Measurements from ENCODE around the gene SUCO. TPM values are rescaled to one million over a fixed set of nuclear protein-coding genes. Genes with fewer than 3 reads are reported as not detected.
A peak's percentile ranks its signal among the peaks of the same experiment; 100 is the strongest.

SUCO gene
- total RNA-seq, 1 donor from 2014 or later: 81.2 TPM

DNA sequence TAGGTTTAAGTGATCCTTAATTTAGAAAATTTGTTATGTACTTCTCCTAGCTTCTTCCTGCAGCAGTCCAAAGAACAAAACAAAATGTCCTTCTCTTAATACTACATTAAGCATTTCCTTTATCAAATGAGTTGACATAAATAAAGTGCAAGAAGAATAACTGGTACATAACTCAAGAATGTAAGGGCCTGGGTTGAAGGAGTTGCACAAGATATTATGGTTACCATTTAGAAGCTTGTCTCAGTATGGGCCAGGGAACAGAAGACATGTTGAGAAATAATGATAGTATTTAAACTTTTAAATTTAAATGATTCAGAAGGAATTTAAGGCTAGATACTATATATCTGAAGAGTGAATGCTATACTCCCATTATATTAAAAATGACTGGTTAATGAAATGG lies 23.5 kb downstream of the SUCO start:
- no peak for DNase-seq (ENCODE audit: low spot score)
- H3K36me3 Mint-ChIP-seq (ENCODE audit: low read depth, unreplicated experiment): peaks cover 31% of the 10 kb centered on the region
- H3K27ac Mint-ChIP-seq (ENCODE audit: unreplicated experiment): no peak overlapping the region
- TF ChIP-seq, protein P1, sequence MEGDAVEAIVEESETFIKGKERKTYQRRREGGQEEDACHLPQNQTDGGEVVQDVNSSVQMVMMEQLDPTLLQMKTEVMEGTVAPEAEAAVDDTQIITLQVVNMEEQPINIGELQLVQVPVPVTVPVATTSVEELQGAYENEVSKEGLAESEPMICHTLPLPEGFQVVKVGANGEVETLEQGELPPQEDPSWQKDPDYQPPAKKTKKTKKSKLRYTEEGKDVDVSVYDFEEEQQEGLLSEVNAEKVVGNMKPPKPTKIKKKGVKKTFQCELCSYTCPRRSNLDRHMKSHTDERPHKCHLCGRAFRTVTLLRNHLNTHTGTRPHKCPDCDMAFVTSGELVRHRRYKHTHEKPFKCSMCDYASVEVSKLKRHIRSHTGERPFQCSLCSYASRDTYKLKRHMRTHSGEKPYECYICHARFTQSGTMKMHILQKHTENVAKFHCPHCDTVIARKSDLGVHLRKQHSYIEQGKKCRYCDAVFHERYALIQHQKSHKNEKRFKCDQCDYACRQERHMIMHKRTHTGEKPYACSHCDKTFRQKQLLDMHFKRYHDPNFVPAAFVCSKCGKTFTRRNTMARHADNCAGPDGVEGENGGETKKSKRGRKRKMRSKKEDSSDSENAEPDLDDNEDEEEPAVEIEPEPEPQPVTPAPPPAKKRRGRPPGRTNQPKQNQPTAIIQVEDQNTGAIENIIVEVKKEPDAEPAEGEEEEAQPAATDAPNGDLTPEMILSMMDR (IDR thresholded peaks at IDR 0.05; ENCODE audit: unreplicated experiment): no peak
- H3K4me1 Mint-ChIP-seq (ENCODE audit: unreplicated experiment): peaks cover 23% of the 10 kb centered on the region
- peaks cover 1% of the 10 kb centered on the region for H3K27me3 Mint-ChIP-seq (ENCODE audit: unreplicated experiment)
- no peak overlapping the region for H3K4me3 Mint-ChIP-seq (ENCODE audit: unreplicated experiment)
- no peaks in the 10 kb centered on the region for H3K9me3 Mint-ChIP-seq (ENCODE audit: unreplicated experiment)

DNA sequence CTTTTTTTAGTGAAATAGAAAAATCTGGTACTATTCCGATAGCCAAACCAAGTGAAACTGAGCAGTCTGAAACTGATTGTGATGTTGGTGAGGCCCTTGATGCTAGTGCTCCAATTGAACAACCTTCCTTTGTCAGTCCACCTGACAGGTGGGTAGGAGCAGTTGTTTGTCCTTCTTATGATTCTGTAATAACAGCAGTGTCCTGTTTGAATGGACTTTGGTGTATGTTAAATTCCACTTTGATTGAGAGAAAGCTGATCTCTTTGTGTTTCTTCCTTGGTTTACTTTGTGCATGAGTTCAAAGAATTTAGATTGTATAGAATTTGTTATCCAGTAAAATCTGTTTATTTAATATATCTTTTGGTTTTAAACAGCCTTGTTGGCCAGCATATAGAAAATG lies 24.3 kb downstream of the SUCO start:
- peaks cover 36% of the 10 kb centered on the region for H3K36me3 Mint-ChIP-seq (ENCODE audit: low read depth, unreplicated experiment)
- H3K9me3 Mint-ChIP-seq (ENCODE audit: unreplicated experiment): no peaks in the 10 kb centered on the region
- TF ChIP-seq, protein P1 (IDR thresholded peaks at IDR 0.05; ENCODE audit: unreplicated experiment): no peak
- H3K27ac Mint-ChIP-seq (ENCODE audit: unreplicated experiment): no peak overlapping the region
- no peak for DNase-seq (ENCODE audit: low spot score)
- no peak overlapping the region for H3K4me3 Mint-ChIP-seq (ENCODE audit: unreplicated experiment)
- H3K27me3 Mint-ChIP-seq (ENCODE audit: unreplicated experiment): peaks cover 1% of the 10 kb centered on the region
- H3K4me1 Mint-ChIP-seq (ENCODE audit: unreplicated experiment): peaks cover 18% of the 10 kb centered on the region

DNA sequence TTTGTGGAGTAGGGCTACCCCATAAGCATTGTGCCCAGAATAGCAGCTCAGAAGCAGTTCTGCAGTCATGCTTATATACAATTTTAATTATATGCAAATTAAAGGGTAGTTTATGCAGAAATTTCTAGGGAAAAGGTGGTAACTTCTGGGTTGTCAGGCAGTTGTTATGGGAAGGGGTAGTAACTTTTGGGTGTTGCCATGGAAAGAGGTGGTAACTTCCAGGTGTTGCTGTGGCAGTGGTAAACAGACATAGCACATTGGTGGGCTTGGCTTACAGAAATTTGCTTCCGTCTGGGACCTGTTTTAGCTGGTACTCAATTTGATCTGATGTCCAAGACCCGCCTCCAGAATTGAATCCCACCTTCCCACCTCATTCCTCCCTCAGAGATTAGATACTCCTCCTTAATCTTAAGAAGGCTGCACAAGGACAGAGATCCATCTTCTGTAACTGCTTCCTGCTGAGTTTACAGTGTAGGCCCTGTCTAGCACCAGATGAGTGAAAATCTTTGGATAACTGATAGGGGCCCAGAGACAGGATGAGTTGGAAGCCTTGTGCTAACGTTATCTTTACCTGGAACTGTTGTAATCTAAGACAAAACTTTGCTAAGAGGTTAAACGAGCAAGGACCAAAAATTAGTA lies 26.7 kb downstream of the SUCO start:
- H3K27ac Mint-ChIP-seq (ENCODE audit: unreplicated experiment): no peak overlapping the region
- TF ChIP-seq, protein P1 (IDR thresholded peaks at IDR 0.05; ENCODE audit: unreplicated experiment): no peak
- peaks cover 58% of the 10 kb centered on the region for H3K36me3 Mint-ChIP-seq (ENCODE audit: low read depth, unreplicated experiment)
- no peak for DNase-seq (ENCODE audit: low spot score)
- H3K4me3 Mint-ChIP-seq (ENCODE audit: unreplicated experiment): no peak overlapping the region
- H3K4me1 Mint-ChIP-seq (ENCODE audit: unreplicated experiment): peaks cover 17% of the 10 kb centered on the region
- H3K27me3 Mint-ChIP-seq (ENCODE audit: unreplicated experiment): peaks cover 5% of the 10 kb centered on the region
- H3K9me3 Mint-ChIP-seq (ENCODE audit: unreplicated experiment): peaks cover 8% of the 10 kb centered on the region

DNA sequence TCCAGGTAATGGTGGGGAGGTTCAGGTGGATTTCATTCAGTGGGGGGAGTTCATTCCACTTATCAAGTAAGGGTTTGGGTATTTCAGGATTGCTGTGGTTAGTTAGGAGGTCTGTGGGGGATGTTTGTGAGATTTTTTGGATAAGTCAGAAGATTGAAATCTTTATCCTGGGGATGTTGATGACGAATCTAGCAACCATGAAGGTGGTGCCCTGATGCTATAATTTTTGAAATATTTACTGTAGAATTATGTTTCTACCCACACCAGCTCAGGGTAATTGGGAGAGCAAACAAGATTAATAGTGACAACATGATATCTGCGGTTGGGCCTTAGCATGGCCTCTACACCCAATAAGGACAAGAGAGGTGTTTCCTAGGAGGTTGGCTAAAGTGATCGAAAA lies 28.3 kb downstream of the SUCO start:
- peaks cover 66% of the 10 kb centered on the region for H3K36me3 Mint-ChIP-seq (ENCODE audit: low read depth, unreplicated experiment)

More for the DNA sequence above, 28.3 kb downstream of the SUCO start:
- Mint-ChIP-seq H3K27me3 (ENCODE audit: unreplicated experiment) (peaks cover 3% of the 10 kb centered on the region), H3K4me1 (ENCODE audit: unreplicated experiment) (peaks cover 13% of the 10 kb centered on the region), H3K9me3 (ENCODE audit: unreplicated experiment) (peaks cover 8% of the 10 kb centered on the region), H3K4me3 (ENCODE audit: unreplicated experiment) (peak overlapping the region; percentile 56), H3K27ac (ENCODE audit: unreplicated experiment) (no peak overlapping the region)
- TF ChIP-seq, protein P1 (IDR thresholded peaks at IDR 0.05; ENCODE audit: unreplicated experiment): no peak
- DNase-seq (ENCODE audit: low spot score): no peak

Data from endothelial cell (in vitro differentiated cells).